HG02623 (cell line): ENCODE measurements around the gene AFF3.
"Not testable (repeated sequence)": the region's sequence is repeated elsewhere in the genome, so short reads cannot be mapped to it uniquely, and the experiment has no call there.

Experiments used
- ATAC-seq: cut with Tn5 transposase; IDR thresholded peaks from one replicate; pipeline ENCODE4 v1.9.1; 2021; ENCODE audit warnings: moderate library complexity; ENCODE audit not compliant: unreplicated experiment

Gene AFF3

GRCh38 chr2:99938250-99938649 lies 204.1 kb downstream of the AFF3 start:
- no peak for ATAC-seq

- no peak for ATAC-seq
Observed at GRCh38 chr2:99936065-99936464, 206.3 kb downstream of the AFF3 start.

GRCh38 chr2:99935662-99936061 lies 206.7 kb downstream of the AFF3 start:
- no peak for ATAC-seq

GRCh38 chr2:99933894-99934650 lies 208.3 kb downstream of the AFF3 start:
- no peak for ATAC-seq

- ATAC-seq = not testable (repeated sequence)
Observed at GRCh38 chr2:99933491-99933890, 208.9 kb downstream of the AFF3 start.

GRCh38 chr2:99928470-99929053 lies 213.8 kb downstream of the AFF3 start:
- no peak for ATAC-seq

- ATAC-seq = not testable (repeated sequence)
Observed at GRCh38 chr2:99927690-99928207, 214.6 kb downstream of the AFF3 start.

- no peak for ATAC-seq
Observed at GRCh38 chr2:99926986-99927385, 215.4 kb downstream of the AFF3 start.

GRCh38 chr2:99925960-99926359 lies 216.4 kb downstream of the AFF3 start:
- no peak for ATAC-seq

- no peak for ATAC-seq
Observed at GRCh38 chr2:99922664-99923063, 219.7 kb downstream of the AFF3 start.

GRCh38 chr2:99921903-99922302 lies 220.5 kb downstream of the AFF3 start:
- ATAC-seq = no peak

GRCh38 chr2:99918389-99918788 lies 224.0 kb downstream of the AFF3 start:
- ATAC-seq = no peak

GRCh38 chr2:99915108-99915675 lies 227.2 kb downstream of the AFF3 start:
- ATAC-seq = no peak

- no peak for ATAC-seq
Observed at GRCh38 chr2:99911736-99912135, 230.7 kb downstream of the AFF3 start.

- no peak for ATAC-seq
Observed at GRCh38 chr2:99910902-99911301, 231.5 kb downstream of the AFF3 start.

- no peak for ATAC-seq
Observed at GRCh38 chr2:99905636-99906035, 236.8 kb downstream of the AFF3 start.

- ATAC-seq = no peak
Observed at GRCh38 chr2:99905025-99905424, 237.4 kb downstream of the AFF3 start.

- no peak for ATAC-seq
Observed at GRCh38 chr2:99903981-99904380, 238.4 kb downstream of the AFF3 start.

GRCh38 chr2:99900556-99900955 lies 241.8 kb downstream of the AFF3 start:
- no peak for ATAC-seq

GRCh38 chr2:99899882-99900281 lies 242.5 kb downstream of the AFF3 start:
- ATAC-seq = no peak

GRCh38 chr2:99899058-99899855 lies 243.1 kb downstream of the AFF3 start:
- no peak for ATAC-seq
